Activated CD8-positive, alpha-beta T cell treated with anti-CD3 and anti-CD28 coated beads for 36 hours (primary cell): ENCODE data around the gene FAM3D. TPM values are rescaled to one million over a fixed set of nuclear protein-coding genes. Genes with fewer than 3 reads are reported as not detected.

Experiments
- ATAC-seq: fragments of 200-7000 bp; cut with Tn5 transposase; one replicate; pipeline ENCODE4 v1.10.0; 2021; ENCODE audit warnings: mild to moderate bottlenecking, moderate library complexity
- CTCF ChIA-PET: fragments of 350-600 bp; sonication (Branson Sonifier 250); formaldehyde crosslinking; loops from one replicate; lab custom pipeline; 2021; ENCODE audit warnings: antibody characterized with exemption; lab: Charles Lee
- POLR2A ChIA-PET: fragments of 350-600 bp; sonication (Branson Sonifier 250); formaldehyde crosslinking; loops from one replicate; lab custom pipeline; 2021; ENCODE audit warnings: antibody characterized with exemption; lab: Charles Lee
- DNase-seq: peaks from one replicate; pipeline ENCODE4 v3.0.0-alpha.2; 2020
- H3K27ac Mint-ChIP-seq: one replicate; pipeline ENCODE4 v1.8.0; 2021; ENCODE audit warnings: mild to moderate bottlenecking, mixed read lengths
- H3K27me3 Mint-ChIP-seq: one replicate; pipeline ENCODE4 v1.8.0; 2021; ENCODE audit warnings: mixed read lengths
- H3K36me3 Mint-ChIP-seq: one replicate; pipeline ENCODE4 v1.8.0; 2021; ENCODE audit warnings: low read depth, mixed read lengths
- H3K4me1 Mint-ChIP-seq: one replicate; pipeline ENCODE4 v1.8.0; 2021; ENCODE audit warnings: low read depth, mixed read lengths
- H3K4me3 Mint-ChIP-seq: one replicate; pipeline ENCODE4 v1.8.0; 2021; ENCODE audit warnings: mild to moderate bottlenecking, moderate library complexity, mixed read lengths
- H3K9me3 Mint-ChIP-seq: one replicate; pipeline ENCODE4 v1.8.0; 2021; ENCODE audit warnings: mixed read lengths
- CTCF ChIP-seq: fragments of 200-600 bp; IDR thresholded peaks from one replicate; pipeline ENCODE4 v1.8.0; 2022; ENCODE audit warnings: antibody characterized with exemption, mild to moderate bottlenecking
- intact Hi-C: fragments of 100-400 bp; cut with micrococcal nuclease; formaldehyde crosslinking; loops from one replicate; pipeline ENCODE4 v1.10.0; 2022
- total RNA-seq, 2 experiments: library from RNA; stranded (reverse); gene quantifications; one replicate each; pipeline ENCODE4 v1.2.3, GENCODE V29; 2021

Gene FAM3D
- total RNA-seq, 2 experiments from 2014 or later, result not detected

DNA sequence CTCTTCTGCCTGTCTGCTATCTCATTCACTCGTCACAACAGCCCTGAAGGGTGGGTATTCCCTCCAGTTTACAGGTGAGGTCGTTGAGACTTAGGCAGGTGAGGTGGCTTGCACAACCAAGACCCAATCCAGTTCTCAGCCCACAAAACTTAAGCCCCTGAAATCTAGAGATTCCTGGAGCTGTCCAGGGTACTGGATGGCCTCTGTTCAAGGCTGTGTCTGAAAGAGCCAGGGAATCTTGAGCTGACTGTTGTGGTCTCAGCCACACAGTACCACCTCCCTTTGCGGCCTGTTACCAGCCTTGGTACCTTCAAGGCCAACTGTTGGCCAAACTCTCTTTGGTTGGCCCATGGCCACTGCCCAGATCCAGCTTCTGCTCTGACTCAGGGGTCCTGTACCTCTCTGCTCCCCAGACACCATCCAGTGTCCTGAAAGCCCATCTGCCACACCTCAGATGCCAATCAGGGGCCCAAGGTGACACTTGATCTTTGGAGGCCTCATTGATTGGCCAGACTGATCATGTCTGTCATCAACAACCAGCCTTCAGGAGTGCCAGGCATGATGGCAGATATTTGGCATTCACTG, 78.5 kb downstream of the FAM3D start:
- Mint-ChIP-seq H3K9me3 (no peaks in the 10 kb centered on the region), H3K4me1 (peaks cover 13% of the 10 kb centered on the region), H3K4me3 (no peak overlapping the region), H3K36me3 (no peaks in the 10 kb centered on the region), H3K27ac (no peak overlapping the region), H3K27me3 (peaks cover 37% of the 10 kb centered on the region)
- intact Hi-C loops, result no loop called here
- TF ChIP-seq CTCF, result no peak
- ATAC-seq, result no peak
- DNase-seq, result peak; percentile 19
- CTCF ChIA-PET, result interaction anchor here (1.6 kb wide), 1 partner anchor 19 kb away, joined by 6 read pairs; no protein-coding TSS in a partner anchor
- POLR2A ChIA-PET, result no interaction called here

DNA sequence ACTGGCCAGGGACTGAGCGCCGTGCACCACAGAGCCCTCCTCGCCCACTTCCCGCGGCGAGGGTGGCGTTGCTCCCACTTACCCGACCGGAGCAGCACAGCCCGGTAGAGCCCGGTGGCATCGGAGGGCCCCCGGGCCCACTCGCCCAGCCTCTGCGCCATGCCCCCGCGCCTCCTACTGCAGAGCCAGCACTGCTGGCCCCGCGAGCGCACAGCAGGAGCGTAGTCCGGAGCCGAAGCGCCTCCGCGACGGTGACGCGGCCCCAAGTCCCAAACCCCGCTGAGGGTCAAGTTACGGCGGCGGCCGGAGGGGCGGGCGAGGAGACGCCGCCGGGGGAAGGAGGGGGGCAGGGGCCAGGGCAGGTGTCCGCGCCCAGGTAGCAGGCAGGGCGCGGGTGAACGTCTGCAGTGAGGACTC, 79.8 kb downstream of the FAM3D start:
- POLR2A ChIA-PET, result no interaction called here
- Mint-ChIP-seq H3K36me3 (no peaks in the 10 kb centered on the region), H3K27ac (no peak overlapping the region), H3K4me3 (no peak overlapping the region), H3K9me3 (no peaks in the 10 kb centered on the region), H3K27me3 (peaks cover 39% of the 10 kb centered on the region), H3K4me1 (peaks cover 13% of the 10 kb centered on the region)
- TF ChIP-seq CTCF, result no peak
- CTCF ChIA-PET, result interaction anchor here (0.9 kb wide), 1 partner anchor 18 kb away, joined by 4 read pairs; no protein-coding TSS in a partner anchor
- intact Hi-C loops, result no loop called here
- ATAC-seq (no peak), DNase-seq (no peak)

GRCh38 chr3:58585994-58586393, 80.6 kb downstream of the FAM3D start:
- ChIA-PET POLR2A (no interaction called here), CTCF (interaction anchor here (0.9 to 2.7 kb wide), 11 partner anchors 10 to 551 kb away, joined by 3 to 23 read pairs (median 5); no protein-coding TSS in a partner anchor)
- no peak for TF ChIP-seq CTCF
- DNase-seq (no peak), ATAC-seq (no peak)
- Mint-ChIP-seq H3K27me3 (peaks cover 39% of the 10 kb centered on the region), H3K4me3 (peak overlapping the region; percentile 73), H3K4me1 (peaks cover 13% of the 10 kb centered on the region), H3K36me3 (no peaks in the 10 kb centered on the region), H3K9me3 (no peaks in the 10 kb centered on the region), H3K27ac (no peak overlapping the region)
- intact Hi-C loops, result no loop called here

DNA sequence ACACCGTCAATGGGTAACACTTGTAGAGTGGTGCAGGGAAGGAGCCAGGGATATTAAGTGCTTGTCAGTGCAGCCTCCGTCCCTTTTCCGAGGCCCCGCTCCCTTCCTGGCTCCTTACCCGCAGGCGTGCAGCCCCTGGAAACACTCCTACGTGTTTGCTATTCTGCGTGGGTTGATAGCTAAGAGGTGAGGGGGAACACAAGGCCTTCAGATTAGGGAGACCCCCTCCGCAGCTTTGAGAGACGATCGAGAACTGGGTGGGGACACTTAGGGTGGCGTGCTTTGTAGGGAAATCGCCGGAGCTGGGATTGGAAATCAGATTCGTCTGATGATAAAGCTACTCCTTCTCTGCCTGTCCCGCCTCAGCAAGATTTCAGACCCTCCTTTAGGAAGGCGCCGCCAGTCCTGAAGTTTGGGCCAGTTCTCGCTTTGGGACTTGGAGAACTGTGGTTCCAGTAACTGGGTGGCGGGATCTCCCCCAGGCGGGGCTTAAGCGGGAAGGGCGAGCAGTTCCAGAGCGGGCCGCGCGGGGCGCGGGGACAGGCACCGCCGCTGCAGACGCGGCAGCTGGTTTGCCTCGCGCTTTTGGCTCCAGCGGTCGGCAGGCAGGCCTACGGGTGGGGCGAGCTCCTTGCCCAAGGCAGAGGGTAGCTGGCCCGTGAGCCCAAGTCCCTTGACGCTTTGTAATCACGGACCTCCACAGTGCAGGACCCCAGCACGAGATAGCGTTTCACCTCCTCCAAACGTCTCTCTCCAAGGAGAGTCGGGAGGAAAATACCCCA, 81.4 kb downstream of the FAM3D start:
- Mint-ChIP-seq H3K27me3 (peaks cover 39% of the 10 kb centered on the region), H3K4me3 (peak overlapping the region; percentile 73), H3K9me3 (no peaks in the 10 kb centered on the region), H3K36me3 (no peaks in the 10 kb centered on the region), H3K4me1 (peaks cover 13% of the 10 kb centered on the region), H3K27ac (no peak overlapping the region)
- ChIA-PET POLR2A (no interaction called here), CTCF (interaction anchor here (0.9 to 2.7 kb wide), 14 partner anchors 9 to 550 kb away, joined by 3 to 23 read pairs (median 4); no protein-coding TSS in a partner anchor)
- ATAC-seq (peak; percentile 85), DNase-seq (peak; percentile 63)
- TF ChIP-seq CTCF, result peak; percentile 56
- intact Hi-C loops, result no loop called here

- POLR2A ChIA-PET, result no interaction called here
- ATAC-seq (no peak), DNase-seq (peak; percentile 31)
- CTCF ChIA-PET, result interaction anchor here (0.9 to 2.7 kb wide), 14 partner anchors 9 to 549 kb away, joined by 3 to 23 read pairs (median 4); no protein-coding TSS in a partner anchor
- Mint-ChIP-seq H3K4me3 (peak overlapping the region; percentile 73), H3K9me3 (no peaks in the 10 kb centered on the region), H3K27me3 (peaks cover 39% of the 10 kb centered on the region), H3K36me3 (no peaks in the 10 kb centered on the region), H3K27ac (no peak overlapping the region), H3K4me1 (peaks cover 13% of the 10 kb centered on the region)
- intact Hi-C loops, result no loop called here
- TF ChIP-seq CTCF, result no peak
Measured at GRCh38 chr3:58584690-58585004, 81.9 kb downstream of the FAM3D start.
